Measurements from ENCODE around the gene ANKRD13A.
"Not testable (repeated sequence)": the region's sequence is repeated elsewhere in the genome, so short reads cannot be mapped to it uniquely, and the experiment has no call there.

ANKRD13A gene

GRCh38 chr12:110068654-110069053, 69.4 kb downstream of the ANKRD13A start:
- DNase-seq (ENCODE audit: insufficient read length, low spot score) (no peak), FAIRE-seq (no peak)
- no peak for TF ChIP-seq TAF1 (IDR thresholded peaks at IDR 0.05; ENCODE audit: low read depth, low read length)
- TF ChIP-seq SPI1 (IDR thresholded peaks at IDR 0.05; ENCODE audit: low read depth, low read length): no peak
- TF ChIP-seq POLR2A (IDR thresholded peaks at IDR 0.05; ENCODE audit: low read depth, low read length): no peak
- TF ChIP-seq PAX5 (IDR thresholded peaks at IDR 0.05; ENCODE audit: insufficient read depth, low read length, severe bottlenecking): no peak
- TF ChIP-seq POLR2AphosphoS5 (IDR thresholded peaks at IDR 0.05; ENCODE audit: low read depth, low read length): no peak
- no peak for TF ChIP-seq POU2F2 (IDR thresholded peaks at IDR 0.05; ENCODE audit: low read depth, low read length)

GRCh38 chr12:110071504-110071903, 72.3 kb downstream of the ANKRD13A start:
- DNase-seq (ENCODE audit: insufficient read length, low spot score) (no peak), FAIRE-seq (no peak)
- TF ChIP-seq POU2F2 (IDR thresholded peaks at IDR 0.05; ENCODE audit: low read depth, low read length) (no peak), TAF1 (IDR thresholded peaks at IDR 0.05; ENCODE audit: low read depth, low read length) (no peak), SPI1 (IDR thresholded peaks at IDR 0.05; ENCODE audit: low read depth, low read length) (no peak), POLR2AphosphoS5 (IDR thresholded peaks at IDR 0.05; ENCODE audit: low read depth, low read length) (no peak), PAX5 (IDR thresholded peaks at IDR 0.05; ENCODE audit: insufficient read depth, low read length, severe bottlenecking) (no peak), POLR2A (IDR thresholded peaks at IDR 0.05; ENCODE audit: low read depth, low read length) (no peak)

GRCh38 chr12:110071967-110072366, 72.7 kb downstream of the ANKRD13A start:
- no peak for TF ChIP-seq SPI1 (IDR thresholded peaks at IDR 0.05; ENCODE audit: low read depth, low read length)
- FAIRE-seq (peak; percentile 59), DNase-seq (ENCODE audit: insufficient read length, low spot score) (no peak)

GRCh38 chr12:110072636-110073035, 73.4 kb downstream of the ANKRD13A start:
- FAIRE-seq; DNase-seq (ENCODE audit: insufficient read length, low spot score): not testable (repeated sequence)

- peak; percentile 16 for DNase-seq (ENCODE audit: insufficient read length, low spot score)
- peak; percentile 76 for FAIRE-seq
- TF ChIP-seq POU2F2 (IDR thresholded peaks at IDR 0.05; ENCODE audit: low read depth, low read length): no peak
- TF ChIP-seq POLR2A (IDR thresholded peaks at IDR 0.05; ENCODE audit: low read depth, low read length): no peak
- peak; percentile 29; the same call in 1 of the 2 replicates for TF ChIP-seq SPI1 (IDR thresholded peaks at IDR 0.05; ENCODE audit: low read depth, low read length)
Measured at GRCh38 chr12:110073049-110073831, 74.0 kb downstream of the ANKRD13A start.

GRCh38 chr12:110074089-110074488, 74.9 kb downstream of the ANKRD13A start:
- DNase-seq (ENCODE audit: insufficient read length, low spot score): no peak
- no peak for FAIRE-seq
- no peak for TF ChIP-seq POLR2AphosphoS5 (IDR thresholded peaks at IDR 0.05; ENCODE audit: low read depth, low read length)
- no peak for TF ChIP-seq POLR2A (IDR thresholded peaks at IDR 0.05; ENCODE audit: low read depth, low read length)
- TF ChIP-seq PAX5 (IDR thresholded peaks at IDR 0.05; ENCODE audit: insufficient read depth, low read length, severe bottlenecking): no peak
- no peak for TF ChIP-seq POU2F2 (IDR thresholded peaks at IDR 0.05; ENCODE audit: low read depth, low read length)
- no peak for TF ChIP-seq TAF1 (IDR thresholded peaks at IDR 0.05; ENCODE audit: low read depth, low read length)
- no peak for TF ChIP-seq SPI1 (IDR thresholded peaks at IDR 0.05; ENCODE audit: low read depth, low read length)

- TF ChIP-seq POU2F2 (IDR thresholded peaks at IDR 0.05; ENCODE audit: low read depth, low read length) (no peak), TAF1 (IDR thresholded peaks at IDR 0.05; ENCODE audit: low read depth, low read length) (no peak), POLR2AphosphoS5 (IDR thresholded peaks at IDR 0.05; ENCODE audit: low read depth, low read length) (no peak), POLR2A (IDR thresholded peaks at IDR 0.05; ENCODE audit: low read depth, low read length) (no peak), PAX5 (IDR thresholded peaks at IDR 0.05; ENCODE audit: insufficient read depth, low read length, severe bottlenecking) (no peak), SPI1 (IDR thresholded peaks at IDR 0.05; ENCODE audit: low read depth, low read length) (no peak)
- no peak for DNase-seq (ENCODE audit: insufficient read length, low spot score)
- FAIRE-seq: no peak
Measured at GRCh38 chr12:110075880-110076279, 76.7 kb downstream of the ANKRD13A start.

GRCh38 chr12:110077800-110078199, 78.6 kb downstream of the ANKRD13A start:
- no peak for DNase-seq (ENCODE audit: insufficient read length, low spot score)
- TF ChIP-seq POLR2A (IDR thresholded peaks at IDR 0.05; ENCODE audit: low read depth, low read length) (no peak), SPI1 (IDR thresholded peaks at IDR 0.05; ENCODE audit: low read depth, low read length) (no peak)

GRCh38 chr12:110079477-110080400, 80.5 kb downstream of the ANKRD13A start:
- DNase-seq (ENCODE audit: insufficient read length, low spot score) (peak; percentile 61), FAIRE-seq (peak; percentile 94)
- 0 out of 2 replicates have a peak, but pooled peaks have one; percentile 16 for TF ChIP-seq POLR2AphosphoS5 (IDR thresholded peaks at IDR 0.05; ENCODE audit: low read depth, low read length)
- TF ChIP-seq PAX5 (IDR thresholded peaks at IDR 0.05; ENCODE audit: insufficient read depth, low read length, severe bottlenecking): no peak
- TF ChIP-seq POU2F2 (IDR thresholded peaks at IDR 0.05; ENCODE audit: low read depth, low read length): no peak
- TF ChIP-seq TAF1 (IDR thresholded peaks at IDR 0.05; ENCODE audit: low read depth, low read length): peak; percentile 75
- TF ChIP-seq SPI1 (IDR thresholded peaks at IDR 0.05; ENCODE audit: low read depth, low read length): no peak
- TF ChIP-seq POLR2A (IDR thresholded peaks at IDR 0.05; ENCODE audit: low read depth, low read length): no peak

More at GRCh38 chr12:110077800-110078199, 78.6 kb downstream of the ANKRD13A start:
- no peak for FAIRE-seq

GRCh38 chr12:110080410-110080809, 81.2 kb downstream of the ANKRD13A start:
- no peak for TF ChIP-seq POLR2AphosphoS5 (IDR thresholded peaks at IDR 0.05; ENCODE audit: low read depth, low read length)
- no peak for TF ChIP-seq POLR2A (IDR thresholded peaks at IDR 0.05; ENCODE audit: low read depth, low read length)
- TF ChIP-seq PAX5 (IDR thresholded peaks at IDR 0.05; ENCODE audit: insufficient read depth, low read length, severe bottlenecking): no peak
- no peak for TF ChIP-seq SPI1 (IDR thresholded peaks at IDR 0.05; ENCODE audit: low read depth, low read length)
- TF ChIP-seq POU2F2 (IDR thresholded peaks at IDR 0.05; ENCODE audit: low read depth, low read length): no peak
- TF ChIP-seq TAF1 (IDR thresholded peaks at IDR 0.05; ENCODE audit: low read depth, low read length): no peak
- peak; percentile 41 for FAIRE-seq
- no peak for DNase-seq (ENCODE audit: insufficient read length, low spot score)
